Stimulated activated CD4-positive, alpha-beta T cell treated with anti-CD3 and anti-CD28 coated beads, Interleukin-4, amount 100 ng/mL, for 1 hour (primary cell): ENCODE measurements around the gene SLC2A2.

ENCODE experiments used
- DNase-seq: peaks from one replicate; pipeline ENCODE4 v3.0.0-alpha.2; 2020

SLC2A2 gene

DNA sequence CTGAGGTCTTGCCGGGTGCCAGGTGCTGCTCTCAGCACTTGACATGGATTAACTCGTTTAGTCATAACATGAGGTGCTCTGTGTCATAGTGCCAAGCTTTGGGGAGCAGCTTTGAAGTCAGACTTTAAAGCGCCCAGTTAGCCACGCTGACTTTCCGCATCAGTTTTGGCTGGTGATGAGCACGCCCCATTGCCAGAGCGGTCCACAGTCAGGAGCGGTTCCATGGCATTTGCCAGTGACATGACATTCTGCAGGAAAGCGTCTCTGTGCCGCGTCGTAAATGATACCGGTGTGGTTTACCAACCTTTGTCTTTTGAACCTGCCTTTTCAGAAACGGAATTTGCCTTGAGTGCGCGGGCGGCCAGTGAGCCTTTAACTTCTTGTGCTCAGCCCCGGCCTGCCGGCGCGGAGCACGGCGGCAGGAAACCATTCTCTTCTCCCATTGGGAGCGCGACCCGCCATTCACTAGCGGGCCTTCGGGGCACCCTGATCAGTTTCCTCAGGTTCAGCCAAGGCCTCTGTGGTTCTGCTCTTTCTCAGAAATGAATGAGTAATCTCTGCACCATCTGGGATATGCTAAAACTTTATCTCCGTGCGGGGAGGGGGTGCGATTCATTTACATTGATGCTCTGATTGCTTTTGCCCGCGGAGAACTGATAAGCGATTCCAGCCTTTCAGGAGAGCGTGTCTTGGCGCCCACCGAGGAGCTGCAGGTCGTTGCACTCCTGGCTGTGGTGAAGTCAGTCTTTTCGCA is 1.7 kb upstream of the SLC2A2 start:
- peak; percentile 26 for DNase-seq

DNA sequence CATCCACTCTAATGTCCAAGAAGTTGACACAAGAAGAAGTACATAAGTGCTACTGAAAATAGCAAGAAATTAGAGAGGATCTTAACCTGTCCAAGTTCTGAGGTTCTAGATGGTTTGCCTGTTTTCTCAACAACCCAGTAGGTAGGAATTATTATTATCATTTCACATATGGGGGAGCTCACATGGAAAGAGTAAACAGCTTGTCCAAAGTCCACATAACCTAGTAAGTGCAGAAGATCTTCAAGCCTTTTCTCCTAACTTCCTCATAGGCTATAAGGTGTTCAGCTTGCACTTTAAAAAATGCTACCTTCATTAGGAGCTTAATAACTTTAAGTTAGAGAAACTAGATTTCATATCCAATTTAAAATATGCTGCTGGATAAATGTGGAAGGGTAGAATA is 3.0 kb downstream of the SLC2A2 start:
- no peak for DNase-seq

DNA sequence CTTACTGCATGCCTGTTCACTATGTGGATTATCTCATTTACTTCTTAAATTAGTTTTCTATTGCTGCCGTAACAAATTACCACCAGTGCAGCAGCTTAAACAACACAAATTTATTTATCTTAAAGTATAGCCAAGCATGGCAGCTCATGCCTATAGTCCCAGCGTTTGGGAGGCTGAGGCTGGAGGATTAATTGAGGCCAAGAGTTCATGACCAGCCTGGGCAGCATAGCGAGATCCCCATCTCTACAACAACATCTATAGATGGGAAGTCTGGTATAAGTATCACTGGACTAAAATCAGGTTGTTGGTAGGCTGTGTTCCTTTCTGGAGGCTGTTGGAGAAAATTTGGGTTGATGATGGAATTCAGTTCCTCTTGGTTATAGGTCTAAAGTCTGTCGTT is 5.1 kb downstream of the SLC2A2 start:
- DNase-seq, result no peak

DNA sequence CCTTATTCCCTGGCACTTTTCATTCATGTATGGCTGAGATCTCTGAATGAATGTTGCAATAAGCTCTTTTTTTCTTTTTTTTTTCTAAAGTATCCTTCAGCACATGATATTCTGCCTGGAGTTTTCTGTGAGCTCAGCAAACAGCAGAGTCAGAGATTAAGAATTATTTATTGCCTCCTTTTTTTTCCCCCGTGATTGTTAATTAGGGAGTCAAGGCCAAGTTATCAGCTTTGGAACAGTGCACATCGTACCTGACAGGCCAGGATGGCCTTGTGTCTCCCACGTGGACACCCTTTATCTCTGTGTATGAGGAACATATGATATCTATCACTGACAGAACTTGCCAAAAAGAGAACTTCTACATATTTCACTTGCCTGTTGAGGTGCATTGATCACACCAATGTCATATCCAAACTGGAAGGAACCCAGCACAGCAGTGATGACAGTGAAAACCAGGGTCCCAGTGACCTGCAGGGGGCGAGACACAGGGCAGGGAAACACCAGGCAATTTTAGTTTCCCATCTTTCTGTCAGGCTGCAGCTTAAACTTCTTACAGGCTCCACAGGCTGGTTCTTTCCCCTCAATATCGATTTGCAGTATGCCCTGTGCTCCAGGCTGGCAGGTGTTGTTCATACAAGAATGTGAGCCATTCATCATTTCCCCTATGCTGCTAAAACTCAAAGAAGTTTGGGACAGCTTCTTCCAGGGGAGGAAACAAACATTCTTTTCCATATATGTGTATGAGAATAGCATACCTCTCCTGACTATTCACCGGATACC is 8.2 kb downstream of the SLC2A2 start:
- DNase-seq, result no peak

DNA sequence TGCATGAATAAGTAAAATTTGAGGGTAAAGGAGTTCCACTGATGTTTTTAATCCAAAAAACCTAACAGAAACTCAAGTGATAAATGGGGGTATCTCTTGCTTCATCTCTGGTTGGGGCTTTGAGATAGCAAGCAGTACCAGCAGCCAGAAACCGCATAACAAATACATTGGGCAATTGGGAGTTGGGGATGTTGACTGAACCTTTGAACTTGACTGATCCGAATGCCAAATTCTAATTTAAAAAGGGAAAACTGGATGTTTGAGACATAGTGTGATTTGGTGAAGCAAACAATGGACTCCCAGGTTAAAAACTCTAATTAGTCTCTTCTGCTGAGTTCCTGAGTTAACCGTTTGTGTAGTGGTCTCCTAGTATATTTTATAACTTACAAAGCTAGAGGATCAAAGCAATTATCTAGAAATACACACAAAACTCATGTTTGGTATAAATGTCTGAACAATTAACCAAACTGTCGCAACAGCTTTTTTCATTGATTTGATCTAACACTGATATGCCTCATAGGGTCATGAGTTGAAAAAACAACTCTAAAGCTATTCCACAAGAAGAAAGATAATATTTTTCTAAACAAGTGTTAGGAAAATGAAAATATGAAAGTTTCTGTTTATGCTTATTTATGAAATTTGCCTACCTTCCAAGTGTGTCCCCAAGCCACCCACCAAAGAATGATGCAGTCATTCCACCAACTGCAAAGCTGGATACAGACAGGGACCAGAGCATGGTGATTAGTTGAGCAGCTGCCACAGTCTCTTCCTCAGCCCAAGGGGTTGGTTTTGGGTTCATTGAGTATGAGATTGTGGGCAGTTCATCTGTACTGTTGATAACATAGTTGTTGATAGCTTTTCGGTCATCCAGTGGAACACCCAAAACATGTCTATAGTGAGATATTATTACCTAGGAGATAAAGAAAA is 12.4 kb downstream of the SLC2A2 start:
- no peak for DNase-seq

DNA sequence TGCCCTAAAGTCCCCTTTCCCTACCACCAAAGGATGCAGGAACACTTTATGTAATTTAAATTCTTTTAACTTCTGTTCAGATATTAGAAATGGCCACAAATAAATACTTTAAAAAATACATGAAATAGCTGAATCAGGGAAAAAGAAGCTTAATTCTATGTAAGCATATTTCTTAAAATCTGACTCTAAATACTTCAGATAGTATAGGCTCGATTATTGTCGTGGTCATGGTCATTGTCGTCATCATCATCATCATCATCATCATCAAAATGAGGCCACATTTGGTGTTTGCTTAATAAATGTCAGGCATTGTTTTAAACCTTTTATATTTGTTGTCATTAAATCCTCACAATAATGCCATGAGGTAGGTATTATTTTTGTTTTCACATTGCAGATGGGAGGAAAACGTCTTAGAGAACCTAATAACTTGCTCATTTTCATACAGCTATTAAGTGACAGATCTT is 14.6 kb downstream of the SLC2A2 start:
- no peak for DNase-seq

DNA sequence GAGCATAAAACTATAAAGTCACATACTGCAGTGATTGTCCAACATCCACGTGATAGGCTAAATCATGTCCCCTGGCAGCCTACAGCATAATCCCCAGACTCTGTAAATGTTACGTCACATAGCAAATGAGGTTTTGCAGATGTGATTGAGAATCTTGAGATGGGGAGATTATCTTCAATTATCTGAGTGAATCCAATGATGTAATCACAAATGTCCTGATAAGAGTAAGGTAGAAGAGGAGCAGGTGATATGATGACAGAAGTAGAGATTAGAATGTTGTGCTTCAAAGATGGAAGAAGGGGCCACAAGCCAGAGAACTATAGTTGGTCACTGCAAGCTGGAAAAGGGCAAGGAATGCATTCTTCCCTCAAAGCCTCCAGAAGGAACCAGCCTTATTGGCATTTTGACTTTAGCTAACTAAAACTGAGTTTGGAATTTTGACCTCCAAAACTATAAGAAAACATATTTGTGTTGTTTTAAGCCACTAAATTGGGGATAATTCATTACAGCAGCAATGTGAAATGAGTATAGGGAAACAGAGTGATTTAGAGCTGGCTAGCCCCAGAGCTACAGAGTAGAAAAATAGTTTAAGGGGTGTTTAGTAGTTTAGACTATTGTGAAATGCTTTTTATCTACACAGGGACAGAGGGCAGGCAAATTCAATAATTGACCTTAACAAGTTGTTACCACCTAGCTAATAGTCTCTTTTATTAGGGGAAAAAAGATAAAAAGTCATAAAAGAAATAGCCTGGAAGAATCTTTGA is 15.2 kb downstream of the SLC2A2 start:
- no peak for DNase-seq

DNA sequence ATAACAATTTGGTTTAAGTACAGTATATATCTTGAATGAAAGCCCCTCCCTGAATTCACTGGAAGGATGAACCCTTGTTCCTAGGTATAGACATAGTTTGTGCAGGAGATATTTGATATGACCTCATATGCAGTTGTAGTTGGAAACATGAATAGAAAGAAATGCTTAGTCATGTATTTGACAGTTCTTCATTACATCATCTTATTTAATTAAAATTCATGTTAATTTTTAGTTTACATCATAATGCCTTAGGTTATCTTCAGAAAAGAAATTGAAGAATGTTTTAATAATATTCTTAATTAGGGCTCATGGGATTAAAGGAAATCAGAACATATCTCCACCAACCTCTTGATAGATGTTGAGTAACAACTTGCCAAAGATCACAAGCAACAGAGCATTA is 19.2 kb downstream of the SLC2A2 start:
- DNase-seq, result no peak

DNA sequence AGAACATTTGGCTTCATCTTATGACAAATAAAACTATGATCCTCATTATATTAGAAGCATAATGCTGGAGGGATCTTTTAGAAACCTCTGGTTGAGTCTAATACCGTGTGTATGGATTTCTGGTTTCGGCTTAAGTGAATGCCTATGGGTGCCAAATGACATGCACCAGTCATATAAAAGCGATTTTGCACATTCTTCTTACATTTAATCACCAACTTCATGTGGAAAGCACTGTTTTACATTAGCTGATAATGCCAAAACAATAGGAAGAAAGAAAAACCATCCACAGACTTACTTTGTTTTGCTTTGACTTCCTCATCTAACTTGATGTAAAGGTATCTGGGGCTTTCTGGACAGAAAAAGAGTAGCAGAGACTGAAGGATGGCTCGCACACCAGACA is 20.9 kb downstream of the SLC2A2 start:
- DNase-seq, result no peak

DNA sequence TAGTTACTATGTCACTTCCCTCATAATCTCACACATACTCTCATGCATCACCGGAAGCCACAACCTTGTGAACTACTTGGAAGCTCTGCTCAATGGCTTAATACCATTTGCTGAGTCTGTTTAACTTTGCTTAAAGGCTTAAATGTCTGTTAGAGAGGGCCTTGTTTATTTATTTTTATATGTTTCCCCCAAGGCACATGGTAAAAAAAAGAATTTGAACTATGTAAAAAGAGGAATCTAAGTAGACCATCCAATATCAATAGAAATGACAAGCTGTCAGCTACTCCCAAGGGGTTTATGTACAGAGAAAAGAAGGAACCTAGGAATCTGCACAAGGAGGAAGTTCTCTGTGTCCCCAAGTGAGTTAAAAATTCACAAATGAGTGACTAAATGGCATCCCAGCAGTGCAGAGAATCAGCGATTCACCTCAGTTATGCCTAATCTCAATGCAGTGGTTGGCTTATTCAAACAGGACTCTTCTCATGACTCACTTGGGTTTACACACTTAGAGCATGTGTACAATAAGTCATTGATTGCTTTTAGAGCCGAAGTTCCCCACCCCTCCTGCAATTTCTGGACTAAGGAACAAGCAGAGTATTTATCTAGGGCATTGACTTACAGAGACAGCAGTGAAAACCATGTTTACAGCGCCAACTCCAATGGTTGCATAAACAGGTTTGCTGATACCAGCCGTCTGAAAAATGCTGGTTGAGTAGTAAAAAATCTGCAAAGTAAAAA is 24.4 kb downstream of the SLC2A2 start:
- no peak for DNase-seq

DNA sequence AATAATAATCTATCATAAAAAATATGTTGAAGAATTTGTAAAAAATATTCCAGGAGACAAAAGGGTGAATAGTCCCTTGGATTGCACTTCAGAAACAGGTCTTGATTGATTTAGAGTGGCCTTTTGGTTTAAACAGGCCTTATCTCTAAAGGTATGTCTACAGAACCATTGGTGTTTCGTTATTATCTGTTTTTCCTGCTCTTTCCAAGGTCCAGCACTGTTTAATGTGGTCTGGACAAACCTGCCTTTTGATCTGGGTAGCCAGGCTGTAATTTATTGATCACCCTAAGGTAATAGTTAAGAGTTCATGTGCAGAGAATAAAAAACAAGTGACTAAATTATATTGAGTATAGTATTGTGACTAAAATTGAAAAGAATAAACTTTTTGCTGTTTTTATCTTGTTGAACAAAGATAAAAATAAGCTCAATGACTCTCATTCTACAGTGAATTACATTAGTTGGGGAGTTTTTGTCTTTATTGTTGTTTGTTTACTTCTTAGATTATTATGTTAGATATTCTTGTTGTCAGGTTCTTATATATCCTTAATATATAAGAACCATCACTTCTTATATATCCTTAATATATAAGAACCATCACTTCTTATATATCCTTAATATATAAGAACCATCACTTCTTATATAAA is 25.1 kb downstream of the SLC2A2 start:
- no peak for DNase-seq

DNA sequence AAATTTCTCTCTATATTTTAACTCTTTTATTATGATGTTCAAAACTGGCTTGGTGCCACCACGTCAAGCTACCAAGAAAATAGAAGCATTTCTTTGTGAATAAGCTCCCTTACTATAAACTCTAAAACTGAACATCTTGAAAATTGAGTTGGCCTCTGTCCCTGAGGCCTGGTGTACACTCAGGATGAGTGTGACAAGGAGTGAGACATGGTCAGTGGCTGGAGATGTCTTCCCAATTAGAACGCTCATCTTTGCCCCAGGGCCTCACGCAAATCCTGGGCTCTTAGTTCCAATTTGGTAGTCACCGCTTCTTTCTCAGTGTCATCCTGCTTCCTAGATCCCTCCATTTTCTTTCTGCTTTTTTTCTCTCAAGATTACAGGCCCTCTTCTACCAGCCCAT is 26.2 kb downstream of the SLC2A2 start:
- no peak for DNase-seq

DNA sequence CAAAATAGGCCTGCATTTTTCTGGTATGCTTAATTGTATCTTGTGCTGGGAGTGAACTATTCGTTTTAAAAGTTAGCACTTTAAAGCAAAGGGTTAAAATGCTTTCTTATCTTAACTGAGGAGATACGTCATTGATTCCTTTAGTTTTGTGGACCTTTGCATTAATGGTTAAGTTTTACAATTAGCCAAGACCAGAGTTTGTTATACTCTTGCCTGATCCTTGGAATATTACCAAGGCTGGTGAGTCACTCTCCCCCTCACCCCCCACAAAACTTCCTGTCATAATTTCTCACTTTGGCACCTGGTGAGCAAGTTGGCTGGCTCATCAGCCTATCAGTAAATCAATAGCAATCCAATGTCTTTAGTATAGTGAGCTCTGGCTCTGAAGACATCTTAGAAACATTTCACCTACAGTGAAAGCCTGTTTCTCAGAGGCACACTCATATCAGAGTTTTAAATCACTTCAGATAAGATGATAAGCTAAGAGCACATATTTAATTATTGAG is 26.7 kb downstream of the SLC2A2 start:
- DNase-seq, result no peak

DNA sequence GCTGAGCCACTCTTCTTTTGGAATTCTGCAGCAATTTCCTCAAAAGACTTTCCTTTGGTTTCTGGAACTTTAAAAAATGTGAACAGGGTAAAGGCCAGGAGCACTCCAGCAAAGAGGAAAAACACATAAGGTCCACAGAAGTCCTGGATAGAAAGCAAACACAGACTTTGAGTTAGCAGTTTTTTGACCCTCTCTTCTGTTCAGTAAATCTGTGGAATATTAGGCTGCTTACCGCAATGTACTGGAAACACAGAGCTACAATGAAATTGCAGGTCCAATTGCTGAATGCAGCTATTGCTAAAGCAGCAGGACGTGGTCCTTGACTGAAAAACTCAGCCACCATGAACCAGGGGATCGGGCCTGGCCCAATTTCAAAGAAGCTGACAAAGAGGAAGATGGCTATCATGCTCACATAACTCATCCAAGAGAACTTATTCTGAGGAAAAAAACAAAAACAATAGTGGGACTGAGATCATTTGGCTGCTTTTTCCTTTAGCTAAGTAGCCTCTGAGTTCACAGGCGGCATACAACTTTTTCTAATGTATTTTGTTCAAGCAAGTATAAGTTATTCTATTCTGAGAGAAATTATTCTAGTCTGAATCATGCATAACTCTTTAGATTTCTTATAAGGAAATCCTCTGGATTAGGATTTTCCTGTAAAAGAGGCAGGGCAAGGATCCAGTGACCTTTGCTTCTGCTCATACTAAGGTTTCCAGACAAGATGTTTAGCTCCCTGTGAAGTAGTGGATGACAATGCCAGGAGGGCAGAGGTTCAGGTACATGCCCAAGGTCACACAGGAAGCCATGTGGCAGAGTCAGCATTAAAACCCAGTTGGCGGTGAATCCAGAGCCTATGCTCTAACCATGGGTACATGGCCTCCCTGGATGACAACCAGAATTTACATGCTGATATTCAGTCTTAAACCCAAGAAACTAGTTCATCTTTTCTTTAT is 28.3 kb downstream of the SLC2A2 start:
- no peak for DNase-seq

DNA sequence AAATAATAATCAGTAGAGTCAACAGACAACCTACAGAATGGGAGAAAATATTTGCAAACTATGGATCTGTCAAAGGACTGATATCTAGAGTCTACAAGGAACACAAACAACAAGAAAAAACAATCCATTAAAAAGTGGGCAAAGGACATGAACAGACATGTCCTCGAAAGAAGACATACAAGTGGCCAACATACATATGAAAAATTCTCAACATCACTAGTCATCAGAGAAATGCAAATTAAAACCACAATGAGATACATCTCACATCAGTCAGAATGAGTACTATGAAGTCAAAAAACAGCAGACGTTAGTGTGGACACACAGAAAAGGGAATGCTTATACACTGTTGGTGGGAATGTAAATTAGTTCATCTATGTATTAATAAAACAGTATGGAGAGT is 33.7 kb downstream of the SLC2A2 start:
- no peak for DNase-seq

DNA sequence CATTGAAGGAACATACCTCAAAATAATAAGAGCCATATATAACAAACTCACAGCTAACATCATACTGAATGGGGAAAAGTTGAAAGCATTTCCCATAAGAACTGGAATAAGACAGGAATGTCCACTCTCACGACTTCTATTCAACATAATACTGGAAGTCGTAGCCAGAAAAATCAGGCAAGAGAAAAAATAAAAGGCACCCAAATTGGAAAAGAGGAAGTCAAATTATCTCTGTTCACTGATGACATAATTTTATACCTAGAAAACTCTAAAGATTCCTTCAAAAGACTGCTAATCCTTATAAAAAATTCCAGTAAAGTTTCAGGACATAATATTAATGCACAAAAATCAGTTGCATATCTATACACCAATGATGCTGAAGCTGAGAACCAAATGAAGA is 34.9 kb downstream of the SLC2A2 start:
- no peak for DNase-seq

DNA sequence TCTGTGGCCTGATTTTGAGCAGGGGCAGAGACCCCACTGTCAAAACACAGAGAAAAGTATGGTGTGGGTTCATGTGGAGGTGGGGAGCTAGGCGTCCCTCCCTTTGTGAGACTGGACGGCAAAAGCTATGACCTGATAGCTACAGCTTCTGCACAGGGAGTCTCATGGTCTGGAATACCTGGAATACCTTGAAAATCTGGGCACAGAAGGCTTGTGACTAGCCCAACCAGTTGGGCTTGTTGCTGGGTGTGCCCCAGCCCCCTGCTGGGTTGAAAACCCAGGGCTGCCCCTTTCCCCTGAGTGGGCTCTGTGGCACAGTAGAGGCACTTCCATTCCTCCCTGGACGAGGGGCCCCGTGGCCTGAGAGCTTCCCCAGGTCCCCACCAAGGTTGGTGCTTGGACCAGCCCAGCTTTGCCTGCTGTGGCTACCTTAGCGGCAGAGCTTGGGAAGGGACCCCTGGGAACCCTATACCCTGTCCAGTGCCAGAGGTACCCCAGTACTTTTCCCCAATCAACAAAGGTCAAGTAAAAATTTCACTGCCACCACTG is 37.3 kb downstream of the SLC2A2 start:
- DNase-seq, result no peak

DNA sequence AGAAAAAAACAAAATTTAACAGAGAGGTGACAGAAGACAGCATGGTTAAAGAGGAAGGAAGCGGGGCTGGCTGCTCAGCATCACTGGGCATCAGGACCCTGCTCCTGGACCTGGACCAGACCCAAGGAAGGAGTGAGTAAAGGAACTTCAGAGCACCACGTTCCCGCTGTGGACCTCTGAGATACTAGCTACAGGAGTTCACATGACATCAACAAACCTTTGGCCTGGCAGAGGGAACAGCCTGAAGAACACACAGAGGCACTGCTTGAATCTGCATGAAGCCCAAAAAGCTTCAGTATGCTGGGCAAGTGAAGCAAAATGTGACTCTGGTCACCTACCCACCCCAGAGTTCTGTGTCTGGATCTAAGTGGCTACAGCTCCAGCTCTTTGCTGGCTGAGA is 38.1 kb downstream of the SLC2A2 start:
- no peak for DNase-seq

DNA sequence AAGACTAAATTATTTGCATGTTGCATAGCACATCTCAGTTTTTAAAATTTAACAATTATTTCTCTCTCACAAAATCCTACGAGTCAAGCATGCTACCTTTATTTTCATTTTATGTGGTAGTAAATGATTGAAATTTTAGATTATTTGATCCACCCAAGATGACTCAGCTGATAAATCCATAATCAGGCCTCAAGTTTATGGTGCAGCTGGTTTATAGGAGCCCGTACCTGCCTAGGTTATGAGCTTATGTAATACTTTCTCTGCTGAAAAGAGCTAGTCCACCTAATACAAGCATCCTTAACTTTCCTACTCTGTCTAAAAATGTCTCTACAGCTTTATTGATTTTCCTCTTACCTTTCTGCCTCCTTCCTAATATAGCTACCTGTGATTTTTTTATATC is 41.2 kb downstream of the SLC2A2 start:
- no peak for DNase-seq

DNA sequence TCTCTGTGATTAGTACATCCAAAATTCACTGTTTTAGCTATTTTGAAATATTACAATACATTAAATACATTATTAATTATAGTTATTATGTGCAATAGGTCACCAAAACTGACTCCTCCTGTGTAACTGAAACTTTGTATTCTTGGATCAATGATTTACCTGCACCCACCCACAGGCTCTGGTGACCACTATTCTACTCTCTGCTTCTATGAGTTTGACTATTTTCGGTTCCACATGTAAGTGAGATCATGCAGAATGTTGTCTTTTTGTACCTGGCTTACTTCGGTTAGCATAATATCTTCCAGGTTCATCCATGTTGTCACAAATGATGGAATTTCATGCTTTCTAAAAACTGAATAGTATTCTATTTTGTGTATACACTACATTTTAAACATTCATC is 43.8 kb downstream of the SLC2A2 start:
- DNase-seq, result no peak
